ENCODE results near the gene MAP3K12. TPM values are rescaled to one million over a fixed set of nuclear protein-coding genes. Genes with fewer than 3 reads are reported as not detected.

MAP3K12 gene
- total RNA-seq, 2 donors from 2014 or later: 27.9 to 36.8 TPM

- Histone ChIP-seq H3K9me3 (no peaks in the 10 kb centered on the region), H3K27me3 (replicated peaks; ENCODE audit: insufficient read depth) (no peaks in the 10 kb centered on the region), H3K4me1 (ENCODE audit: control insufficient read depth in 1 of 2, low read depth in 2 of 2) (no peaks in the 10 kb centered on the region), H3K27ac (no peak overlapping the region), H3K4me3 (no peak overlapping the region), H3K36me3 (peaks cover 89% of the 10 kb centered on the region)
- TF ChIP-seq, protein P1, sequence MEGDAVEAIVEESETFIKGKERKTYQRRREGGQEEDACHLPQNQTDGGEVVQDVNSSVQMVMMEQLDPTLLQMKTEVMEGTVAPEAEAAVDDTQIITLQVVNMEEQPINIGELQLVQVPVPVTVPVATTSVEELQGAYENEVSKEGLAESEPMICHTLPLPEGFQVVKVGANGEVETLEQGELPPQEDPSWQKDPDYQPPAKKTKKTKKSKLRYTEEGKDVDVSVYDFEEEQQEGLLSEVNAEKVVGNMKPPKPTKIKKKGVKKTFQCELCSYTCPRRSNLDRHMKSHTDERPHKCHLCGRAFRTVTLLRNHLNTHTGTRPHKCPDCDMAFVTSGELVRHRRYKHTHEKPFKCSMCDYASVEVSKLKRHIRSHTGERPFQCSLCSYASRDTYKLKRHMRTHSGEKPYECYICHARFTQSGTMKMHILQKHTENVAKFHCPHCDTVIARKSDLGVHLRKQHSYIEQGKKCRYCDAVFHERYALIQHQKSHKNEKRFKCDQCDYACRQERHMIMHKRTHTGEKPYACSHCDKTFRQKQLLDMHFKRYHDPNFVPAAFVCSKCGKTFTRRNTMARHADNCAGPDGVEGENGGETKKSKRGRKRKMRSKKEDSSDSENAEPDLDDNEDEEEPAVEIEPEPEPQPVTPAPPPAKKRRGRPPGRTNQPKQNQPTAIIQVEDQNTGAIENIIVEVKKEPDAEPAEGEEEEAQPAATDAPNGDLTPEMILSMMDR (IDR thresholded peaks at IDR 0.05): no peak
- ATAC-seq (ENCODE audit: insufficient number of reproducible peaks, low FRiP score, low read depth): no peak
- DNase-seq (ENCODE audit: low spot score): no peak
Observed at GRCh38 chr12:53466640-53467039, 32.6 kb downstream of the MAP3K12 start.

DNA sequence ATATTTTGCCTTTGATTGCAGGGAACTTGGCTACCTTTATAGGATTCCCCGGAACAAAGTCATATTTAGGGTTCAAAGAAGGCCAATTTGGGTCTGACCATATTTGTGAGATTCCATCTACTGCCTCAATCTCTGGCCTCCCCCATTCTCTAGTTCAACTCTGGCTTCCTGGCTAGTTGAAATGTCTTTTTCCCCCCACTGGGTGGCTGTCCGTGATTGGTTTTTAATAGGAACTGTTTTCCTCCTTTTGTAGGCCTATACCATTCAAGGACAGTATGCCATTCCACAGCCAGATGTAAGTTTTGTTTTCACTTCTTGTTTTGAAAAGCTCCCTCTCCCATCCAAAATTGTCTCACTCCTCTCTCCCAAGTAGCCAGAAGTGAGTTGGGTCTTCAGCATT lies 33.6 kb downstream of the MAP3K12 start:
- no peaks in the 10 kb centered on the region for H3K4me1 ChIP-seq (ENCODE audit: control insufficient read depth in 1 of 2, low read depth in 2 of 2)
- TF ChIP-seq, protein P1 (IDR thresholded peaks at IDR 0.05): no peak
- no peak overlapping the region for H3K27ac ChIP-seq
- peaks cover 91% of the 10 kb centered on the region for H3K36me3 ChIP-seq
- no peaks in the 10 kb centered on the region for H3K9me3 ChIP-seq
- no peaks in the 10 kb centered on the region for H3K27me3 ChIP-seq (replicated peaks; ENCODE audit: insufficient read depth)
- H3K4me3 ChIP-seq: no peak overlapping the region
- DNase-seq (ENCODE audit: low spot score): no peak
- no peak for ATAC-seq (ENCODE audit: insufficient number of reproducible peaks, low FRiP score, low read depth)

GRCh38 chr12:53464685-53465418 lies 34.4 kb downstream of the MAP3K12 start:
- no peak for ATAC-seq (ENCODE audit: insufficient number of reproducible peaks, low FRiP score, low read depth)
- Histone ChIP-seq H3K27ac (peak overlapping the region in 1 of 2 donors; percentile 50), H3K4me3 (no peak overlapping the region), H3K9me3 (no peaks in the 10 kb centered on the region), H3K27me3 (replicated peaks; ENCODE audit: insufficient read depth) (no peaks in the 10 kb centered on the region), H3K4me1 (ENCODE audit: control insufficient read depth in 1 of 2, low read depth in 2 of 2) (no peaks in the 10 kb centered on the region), H3K36me3 (peaks cover 95% of the 10 kb centered on the region)
- TF ChIP-seq, protein P1 (IDR thresholded peaks at IDR 0.05): no peak
- no peak for DNase-seq (ENCODE audit: low spot score)

GRCh38 chr12:53463802-53464560 lies 35.3 kb downstream of the MAP3K12 start:
- no peaks in the 10 kb centered on the region for H3K27me3 ChIP-seq (replicated peaks; ENCODE audit: insufficient read depth)
- no peak overlapping the region for H3K4me3 ChIP-seq
- DNase-seq (ENCODE audit: low spot score) (no peak), ATAC-seq (ENCODE audit: insufficient number of reproducible peaks, low FRiP score, low read depth) (no peak)
- no peak overlapping the region for H3K27ac ChIP-seq
- peaks cover 95% of the 10 kb centered on the region for H3K36me3 ChIP-seq
- no peaks in the 10 kb centered on the region for H3K9me3 ChIP-seq
- TF ChIP-seq, protein P1 (IDR thresholded peaks at IDR 0.05): no peak
- H3K4me1 ChIP-seq (ENCODE audit: control insufficient read depth in 1 of 2, low read depth in 2 of 2): no peaks in the 10 kb centered on the region

DNA sequence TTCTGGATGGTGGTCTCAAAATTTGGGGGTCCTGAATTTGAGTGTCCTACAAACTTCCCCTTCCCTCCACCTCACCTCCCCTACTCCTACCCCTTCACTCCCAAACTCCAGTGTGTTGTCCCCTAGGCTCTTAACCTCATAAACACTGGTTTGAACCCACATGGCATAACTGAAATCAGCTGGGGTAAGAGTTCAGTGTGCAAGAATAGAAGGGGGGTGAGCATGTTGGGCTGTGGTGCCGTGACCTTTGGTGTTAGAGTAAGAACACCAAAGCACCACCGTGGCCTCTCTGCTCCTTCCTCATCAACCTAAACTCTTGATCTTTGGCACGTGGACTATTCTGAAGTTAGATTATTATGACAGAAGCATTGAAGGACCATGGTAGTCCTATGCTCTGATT lies 36.3 kb downstream of the MAP3K12 start:
- Histone ChIP-seq H3K27me3 (replicated peaks; ENCODE audit: insufficient read depth) (no peaks in the 10 kb centered on the region), H3K9me3 (no peaks in the 10 kb centered on the region), H3K4me1 (ENCODE audit: control insufficient read depth in 1 of 2, low read depth in 2 of 2) (no peaks in the 10 kb centered on the region), H3K36me3 (peaks cover 96% of the 10 kb centered on the region), H3K4me3 (no peak overlapping the region), H3K27ac (no peak overlapping the region)
- TF ChIP-seq, protein P1 (IDR thresholded peaks at IDR 0.05): no peak
- no peak for DNase-seq (ENCODE audit: low spot score)
- no peak for ATAC-seq (ENCODE audit: insufficient number of reproducible peaks, low FRiP score, low read depth)

All from thoracic aorta (tissue), 2 donors.